GM10248 (cell line): Measurements from ENCODE around the gene BTG4.

Source experiments
- CTCF ChIA-PET: fragments of 300-600 bp; sonication (Branson Sonifier 250); formaldehyde crosslinking; extraction: SDS; loops from one replicate; lab custom pipeline; 2021; ENCODE audit warnings: antibody characterized with exemption; lab: Yijun Ruan, JAX
- POLR2A ChIA-PET: fragments of 350-650 bp; sonication (Branson Sonifier 250); formaldehyde crosslinking; extraction: SDS; loops from one replicate; lab custom pipeline; 2020; ENCODE audit warnings: antibody characterized with exemption; lab: Yijun Ruan, JAX
- DNase-seq: peaks from one replicate; pipeline ENCODE4 v3.0.0; 2012; ENCODE audit errors: extremely low spot score
- CTCF ChIP-seq: IDR thresholded peaks from 2 replicates; pipeline ENCODE4 v1.5.1; 2012; ENCODE audit warnings: mild to moderate bottlenecking, low read depth; ENCODE audit errors: extremely low read depth, missing control alignments, control extremely low read depth

The BTG4 gene

GRCh38 chr11:111494040-111494439 is 18.1 kb downstream of the BTG4 start:
- no peak for DNase-seq
- CTCF ChIA-PET, result interaction anchor here (1.2 to 2.2 kb wide), 3 partner anchors 12 to 47 kb away, joined by 3 to 5 read pairs (median 4); no protein-coding TSS in a partner anchor
- POLR2A ChIA-PET, result interaction anchor here (1.2 kb wide), 1 partner anchor 15 kb away, joined by 3 read pairs; no protein-coding TSS in a partner anchor
- TF ChIP-seq CTCF, result no peak

- ChIA-PET CTCF (no interaction called here), POLR2A (interaction anchor here (0.6 kb wide), 1 partner anchor 40 kb away, joined by 3 read pairs; no protein-coding TSS in a partner anchor)
- no peak for TF ChIP-seq CTCF
Measured at GRCh38 chr11:111490496-111490895, 21.7 kb downstream of the BTG4 start.

GRCh38 chr11:111483431-111483830 is 28.8 kb downstream of the BTG4 start:
- ChIA-PET POLR2A (no interaction called here), CTCF (interaction anchor here (1.2 kb wide), 1 partner anchor 24 kb away, joined by 3 read pairs; no protein-coding TSS in a partner anchor)
- no peak for TF ChIP-seq CTCF
- no peak for DNase-seq

More at GRCh38 chr11:111490496-111490895, 21.7 kb downstream of the BTG4 start:
- DNase-seq, result no peak

GRCh38 chr11:111479666-111480065 is 32.5 kb downstream of the BTG4 start:
- CTCF ChIA-PET, result no interaction called here
- POLR2A ChIA-PET, result no interaction called here
- no peak for TF ChIP-seq CTCF
- no peak for DNase-seq

- CTCF ChIA-PET, result no interaction called here
- no peak for TF ChIP-seq CTCF
- POLR2A ChIA-PET, result no interaction called here
- DNase-seq, result no peak
Measured at GRCh38 chr11:111477898-111478297, 34.3 kb downstream of the BTG4 start.

GRCh38 chr11:111476956-111477355 is 35.2 kb downstream of the BTG4 start:
- DNase-seq, result no peak
- TF ChIP-seq CTCF, result no peak
- CTCF ChIA-PET, result no interaction called here
- POLR2A ChIA-PET, result no interaction called here
